SK-N-SH (cell line): ENCODE results near the gene PLOD3. TPM values are rescaled to one million over a fixed set of nuclear protein-coding genes. Genes with fewer than 3 reads are reported as not detected.

Source experiments
- CTCF ChIA-PET: fragments of 300-600, 350-600 bp; formaldehyde crosslinking; extraction: SDS; loops from one replicate; lab custom pipeline; 2021; lab: Yijun Ruan, JAX
- POLR2A ChIA-PET: fragments of 350-600 bp; sonication (Branson Sonifier 250); formaldehyde crosslinking; extraction: SDS; loops from one replicate; lab custom pipeline; 2020; ENCODE audit warnings: antibody characterized with exemption, inconsistent platforms; lab: Yijun Ruan, JAX
- DNase-seq: peaks from one replicate; pipeline ENCODE4 v3.0.0; 2012
- H2AFZ ChIP-seq: fragments of 200-600 bp; sonication (generic); 2 replicates; pipeline ENCODE4 v1.8.1; 2016; ENCODE audit warnings: antibody characterized with exemption, mild to moderate bottlenecking, low read depth
- H3F3A ChIP-seq: fragments of 200-600 bp; sonication (generic); replicated peaks from 2 replicates; pipeline ENCODE3; 2016; ENCODE audit warnings: antibody characterized with exemption, mild to moderate bottlenecking; ENCODE audit not compliant: insufficient read depth
- H3K27ac ChIP-seq, 2 experiments: fragments of 200-500 bp in 1 of 2; fragments of 200-600 bp in 1 of 2; sonication (Bioruptor generic) in 1 of 2; sonication (generic), shearing (Covaris generic) in 1 of 2; 2 replicates each; pipeline versions ENCODE4 v1.5.1 to v1.6.1; 2014 to 2016; ENCODE audit warnings: low read depth in 2 of 2, inconsistent platforms in 1 of 2, low read length in 1 of 2, mild to moderate bottlenecking in 1 of 2, mixed read lengths in 1 of 2
- H3K27me3 ChIP-seq: fragments of 200-600 bp; sonication (generic), shearing (Covaris generic); 2 replicates; pipeline ENCODE4 v1.6.1; 2016; ENCODE audit warnings: mixed run types; ENCODE audit not compliant: insufficient read depth
- H3K36me3 ChIP-seq, 2 experiments: fragments of 200-500 bp in 1 of 2; fragments of 200-600 bp in 1 of 2; sonication (Bioruptor generic) in 1 of 2; sonication (generic) in 1 of 2; replicated peaks in 1 of 2; 2 replicates each; pipeline versions ENCODE3 to v1.5.1; 2014 to 2016; ENCODE audit warnings: low read length in 1 of 2, mild to moderate bottlenecking in 1 of 2; ENCODE audit not compliant: insufficient read depth in 2 of 2, control insufficient read depth in 1 of 2
- H3K4me1 ChIP-seq, 2 experiments: fragments of 200-500 bp in 1 of 2; fragments of 200-600 bp in 1 of 2; sonication (Bioruptor generic) in 1 of 2; sonication (generic), shearing (Covaris generic) in 1 of 2; 2 replicates each; pipeline versions ENCODE4 v1.5.1 to v1.6.1; 2014 to 2016; ENCODE audit warnings: low read depth in 1 of 2, low read length in 1 of 2, mixed run types in 1 of 2; ENCODE audit not compliant: insufficient read depth in 2 of 2, control insufficient read depth in 1 of 2
- H3K4me2 ChIP-seq: fragments of 200-600 bp; sonication (generic), shearing (Covaris generic); 2 replicates; pipeline ENCODE4 v1.6.1; 2017; ENCODE audit warnings: mixed run types
- H3K4me3 ChIP-seq, 2 experiments: fragments of 200-500 bp in 1 of 2; fragments of 200-600 bp in 1 of 2; sonication (Bioruptor generic) in 1 of 2; sonication (generic), shearing (Covaris generic) in 1 of 2; 2 replicates each; pipeline versions ENCODE4 v1.5.1 to v1.8.1; 2014 to 2016; ENCODE audit warnings: low read depth in 2 of 2, inconsistent platforms in 1 of 2, low read length in 1 of 2, mild to moderate bottlenecking in 1 of 2, mixed read lengths in 1 of 2, moderate library complexity in 1 of 2
- H3K79me2 ChIP-seq: fragments of 200-600 bp; sonication (generic); 2 replicates; pipeline ENCODE4 v1.8.1; 2017; ENCODE audit warnings: mild to moderate bottlenecking; ENCODE audit not compliant: insufficient read depth
- H3K9ac ChIP-seq: fragments of 200-600 bp; sonication (generic); 2 replicates; pipeline ENCODE4 v1.6.1; 2017; ENCODE audit warnings: mixed run types
- H3K9me2 ChIP-seq: fragments of 200-600 bp; sonication (generic); 2 replicates; pipeline ENCODE4 v1.6.1; 2017; ENCODE audit warnings: mixed run types
- H3K9me3 ChIP-seq: fragments of 200-600 bp; sonication (generic); 2 replicates; pipeline ENCODE4 v1.6.1; 2017; ENCODE audit warnings: mixed run types, mild to moderate bottlenecking, moderate library complexity
- H4K20me1 ChIP-seq: fragments of 200-600 bp; sonication (generic); 2 replicates; pipeline ENCODE4 v1.6.1; 2017; ENCODE audit warnings: mild to moderate bottlenecking, mixed run types; ENCODE audit not compliant: insufficient read depth
- CHD2 ChIP-seq: fragments of 150-350 bp; IDR thresholded peaks from 2 replicates; pipeline ENCODE4 v1.6.1; 2018; ENCODE audit warnings: low read length; ENCODE audit not compliant: partially characterized antibody
- CTCF ChIP-seq: fragments of 200-600 bp; sonication (generic); IDR thresholded peaks from 2 replicates; pipeline ENCODE4 v1.6.1; 2017; ENCODE audit warnings: antibody characterized with exemption, mild to moderate bottlenecking, moderate library complexity
- ELF1 ChIP-seq: IDR thresholded peaks from 2 replicates; pipeline ENCODE4 v1.4.0; 2012
- EZH2phosphoT487 ChIP-seq: fragments of 200-600 bp; sonication (generic); IDR thresholded peaks from 2 replicates; pipeline ENCODE4 v1.6.1; 2017; ENCODE audit warnings: low read depth, mixed run types, mild to moderate bottlenecking, antibody characterized with exemption, moderate library complexity, borderline replicate concordance
- FOSL2 ChIP-seq: IDR thresholded peaks from 2 replicates; pipeline ENCODE4 v1.4.0; 2012; ENCODE audit warnings: low read depth, mild to moderate bottlenecking, moderate library complexity, borderline replicate concordance
- FOXJ3 ChIP-seq: sonication (generic); formaldehyde crosslinking; IDR thresholded peaks from 2 replicates; pipeline ENCODE4 v1.5.1; 2020; ENCODE audit warnings: mild to moderate bottlenecking, missing genetic modification reagents
- FOXM1 ChIP-seq: IDR thresholded peaks from 2 replicates; pipeline ENCODE4 v1.4.0; 2012; ENCODE audit warnings: low read depth, mild to moderate bottlenecking
- GATA2 ChIP-seq: sonication (generic); formaldehyde crosslinking; IDR thresholded peaks from 2 replicates; pipeline ENCODE4 v1.5.0; 2020; ENCODE audit warnings: mild to moderate bottlenecking, missing genetic modification reagents
- IRF3 ChIP-seq: fragments of 150-350 bp; IDR thresholded peaks from 2 replicates; pipeline ENCODE4 v1.6.1; 2016; ENCODE audit warnings: mild to moderate bottlenecking, low read depth, low read length
- MEF2A ChIP-seq: IDR thresholded peaks from 2 replicates; pipeline ENCODE4 v1.4.0; 2012; ENCODE audit warnings: low read depth, borderline replicate concordance
- NFIC ChIP-seq: IDR thresholded peaks from 2 replicates; pipeline ENCODE4 v1.4.0; 2012; ENCODE audit warnings: borderline replicate concordance
- POLR2AphosphoS5 ChIP-seq: IDR thresholded peaks from 2 replicates; pipeline ENCODE4 v1.6.1; 2012; ENCODE audit warnings: low read depth, low read length
- RAD21 ChIP-seq: IDR thresholded peaks from 2 replicates; pipeline ENCODE4 v1.6.1; 2012; ENCODE audit warnings: mild to moderate bottlenecking, low read length
- RXRA ChIP-seq: IDR thresholded peaks from 2 replicates; pipeline ENCODE4 v1.4.0; 2012; ENCODE audit warnings: low read depth, mild to moderate bottlenecking, borderline replicate concordance
- SMC3 ChIP-seq: IDR thresholded peaks from 2 replicates; pipeline ENCODE4 v1.6.1; 2012; ENCODE audit warnings: low read depth, low read length, improper control_type of control experiment
- TAF1 ChIP-seq: IDR thresholded peaks from 2 replicates; pipeline ENCODE4 v1.6.1; 2012; ENCODE audit warnings: low read depth, mild to moderate bottlenecking, low read length, moderate library complexity, borderline replicate concordance
- TEAD4 ChIP-seq: IDR thresholded peaks from 2 replicates; pipeline ENCODE4 v1.4.0; 2012; ENCODE audit warnings: mild to moderate bottlenecking, borderline replicate concordance; ENCODE audit not compliant: insufficient read depth
- USF1 ChIP-seq: IDR thresholded peaks from 2 replicates; pipeline ENCODE4 v1.4.0; 2012; ENCODE audit warnings: low read depth, borderline replicate concordance
- USF2 ChIP-seq: fragments of 150-350 bp; IDR thresholded peaks from 2 replicates; pipeline ENCODE4 v1.6.1; 2017; ENCODE audit warnings: antibody characterized with exemption, low read length, low read depth, borderline replicate concordance
- WGBS: methylation state at CpG from one replicate; pipeline ENCODE4 v1.1.6; 2017; ENCODE audit warnings: low lambda C conversion rate; 5-methylcytosine and 5-hydroxymethylcytosine counted together
- polyA plus RNA-seq, 3 experiments: library from polyadenylated mRNA; depleted of rRNA; stranded (reverse); fragments of >200 nt; gene quantifications; 2 replicates each; pipeline ENCODE4 v1.2.3, GENCODE V29; 2012

Gene PLOD3
- polyA plus RNA-seq, 1 of the 3 experiments (the other 2 are of a cell fraction) = 276 TPM

GRCh38 chr7:101212014-101212413 is 5.4 kb downstream of the PLOD3 start:
- Histone ChIP-seq H3K79me2 (peaks cover 33% of the 10 kb centered on the region), H3K4me2 (no peak overlapping the region), H2AFZ (no peak overlapping the region), H3F3A (peaks cover 9% of the 10 kb centered on the region), H4K20me1 (no peaks in the 10 kb centered on the region), H3K9me2 (no peaks in the 10 kb centered on the region), H3K9me3 (no peaks in the 10 kb centered on the region), H3K36me3 (peaks cover 33 to 39% of the 10 kb centered on the region in 2 experiments), H3K4me3 (no peak overlapping the region), H3K27ac (no peak overlapping the region), H3K4me1 (peaks cover 8 to 21% of the 10 kb centered on the region in 2 experiments; a peak in 2 of 4 replicates), H3K27me3 (no peaks in the 10 kb centered on the region), H3K9ac (no peak overlapping the region)
- POLR2A ChIA-PET = no interaction called here
- DNase-seq = no peak
- 97% methylated on average over 8 of the region's 8 CpGs for WGBS
- CTCF ChIA-PET = interaction anchor here (1.1 to 7.6 kb wide), 5 partner anchors 19 to 78 kb away, joined by 3 to 45 read pairs (median 4); no protein-coding TSS in a partner anchor
- TF ChIP-seq RAD21 (no peak), IRF3 (no peak), GATA2 (CRISPR knock-in tag) (no peak), SMC3 (no peak), FOSL2 (no peak), POLR2AphosphoS5 (no peak), TAF1 (no peak), FOXJ3 (CRISPR knock-in tag) (no peak), USF1 (no peak), NFIC (no peak), TEAD4 (no peak), CHD2 (no peak), USF2 (no peak), FOXM1 (no peak), MEF2A (no peak), ELF1 (no peak), EZH2phosphoT487 (no peak), RXRA (no peak), CTCF (no peak)
